Activated CD8-positive, alpha-beta T cell treated with anti-CD3 and anti-CD28 coated beads for 36 hours (primary cell): ENCODE measurements around the gene LAG3. TPM values are rescaled to one million over a fixed set of nuclear protein-coding genes. Genes with fewer than 3 reads are reported as not detected.

Source experiments
- ATAC-seq: fragments of 200-7000 bp; cut with Tn5 transposase; one replicate; pipeline ENCODE4 v1.10.0; 2021; ENCODE audit warnings: mild to moderate bottlenecking, moderate library complexity
- CTCF ChIA-PET: fragments of 350-600 bp; sonication (Branson Sonifier 250); formaldehyde crosslinking; loops from one replicate; lab custom pipeline; 2021; ENCODE audit warnings: antibody characterized with exemption; lab: Charles Lee
- POLR2A ChIA-PET: fragments of 350-600 bp; sonication (Branson Sonifier 250); formaldehyde crosslinking; loops from one replicate; lab custom pipeline; 2021; ENCODE audit warnings: antibody characterized with exemption; lab: Charles Lee
- DNase-seq: peaks from one replicate; pipeline ENCODE4 v3.0.0-alpha.2; 2020
- H3K27ac Mint-ChIP-seq: one replicate; pipeline ENCODE4 v1.8.0; 2021; ENCODE audit warnings: mild to moderate bottlenecking, mixed read lengths
- H3K27me3 Mint-ChIP-seq: one replicate; pipeline ENCODE4 v1.8.0; 2021; ENCODE audit warnings: mixed read lengths
- H3K36me3 Mint-ChIP-seq: one replicate; pipeline ENCODE4 v1.8.0; 2021; ENCODE audit warnings: low read depth, mixed read lengths
- H3K4me1 Mint-ChIP-seq: one replicate; pipeline ENCODE4 v1.8.0; 2021; ENCODE audit warnings: low read depth, mixed read lengths
- H3K4me3 Mint-ChIP-seq: one replicate; pipeline ENCODE4 v1.8.0; 2021; ENCODE audit warnings: mild to moderate bottlenecking, moderate library complexity, mixed read lengths
- H3K9me3 Mint-ChIP-seq: one replicate; pipeline ENCODE4 v1.8.0; 2021; ENCODE audit warnings: mixed read lengths
- intact Hi-C: fragments of 100-400 bp; cut with micrococcal nuclease; formaldehyde crosslinking; loops from one replicate; pipeline ENCODE4 v1.10.0; 2022
- total RNA-seq, 2 experiments: library from RNA; stranded (reverse); gene quantifications; one replicate each; pipeline ENCODE4 v1.2.3, GENCODE V29; 2021
- TF ChIP-seq, protein P1 (sequence below): fragments of 200-600 bp; IDR thresholded peaks from one replicate; pipeline ENCODE4 v1.8.0; 2022; ENCODE audit warnings: antibody characterized with exemption, mild to moderate bottlenecking

The LAG3 gene
- total RNA-seq, 2 experiments from 2014 or later: 264 to 268 TPM

DNA sequence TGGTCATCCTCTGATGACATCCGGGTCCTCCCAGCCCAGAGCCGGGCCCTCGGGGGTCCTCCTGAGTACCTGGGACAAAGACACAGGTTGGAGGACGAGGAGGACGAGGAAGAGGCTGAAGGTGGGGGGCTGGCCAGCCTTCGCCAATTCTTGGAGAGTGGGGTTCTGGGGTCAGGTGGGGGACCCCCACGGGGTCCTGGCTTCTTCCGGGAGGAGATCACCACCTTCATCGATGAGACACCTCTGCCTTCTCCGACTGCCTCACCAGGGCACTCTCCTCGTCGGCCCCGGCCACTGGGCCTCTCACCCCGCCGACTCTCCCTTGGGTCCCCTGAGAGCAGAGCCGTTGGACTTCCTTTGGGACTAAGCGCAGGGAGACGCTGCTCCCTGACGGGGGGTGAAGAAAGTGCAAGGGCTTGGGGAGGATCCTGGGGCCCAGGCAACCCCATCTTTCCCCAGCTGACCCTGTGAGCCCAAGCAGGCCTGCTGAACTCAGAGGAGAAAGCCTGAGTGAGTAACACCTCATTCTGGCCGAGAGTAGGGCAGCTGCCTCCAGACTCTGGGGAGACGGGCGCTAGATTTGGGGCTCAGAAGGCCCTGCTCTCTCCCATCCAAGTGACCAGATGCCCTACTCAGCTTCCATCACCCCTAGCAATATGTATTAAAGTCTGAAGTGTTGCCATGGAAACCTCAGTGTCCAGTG lies 54.6 kb downstream of the LAG3 start:
- Mint-ChIP-seq H3K27ac (no peak overlapping the region), H3K36me3 (no peaks in the 10 kb centered on the region), H3K4me3 (no peak overlapping the region), H3K9me3 (no peaks in the 10 kb centered on the region), H3K4me1 (peaks cover 22% of the 10 kb centered on the region), H3K27me3 (peaks cover 67% of the 10 kb centered on the region)
- intact Hi-C loops: loop anchor here (5.0 kb wide), 2 partner anchors 45 to 75 kb away; partner anchors contain the start of gene MLF2
- no peak for DNase-seq
- CTCF ChIA-PET: interaction anchor here (0.8 to 17.9 kb wide), 17 partner anchors 8 to 92 kb away, joined by 3 to 341 read pairs (median 8); partner anchors contain the start of genes CDCA3, MLF2, PTMS and TPI1
- TF ChIP-seq, protein P1, sequence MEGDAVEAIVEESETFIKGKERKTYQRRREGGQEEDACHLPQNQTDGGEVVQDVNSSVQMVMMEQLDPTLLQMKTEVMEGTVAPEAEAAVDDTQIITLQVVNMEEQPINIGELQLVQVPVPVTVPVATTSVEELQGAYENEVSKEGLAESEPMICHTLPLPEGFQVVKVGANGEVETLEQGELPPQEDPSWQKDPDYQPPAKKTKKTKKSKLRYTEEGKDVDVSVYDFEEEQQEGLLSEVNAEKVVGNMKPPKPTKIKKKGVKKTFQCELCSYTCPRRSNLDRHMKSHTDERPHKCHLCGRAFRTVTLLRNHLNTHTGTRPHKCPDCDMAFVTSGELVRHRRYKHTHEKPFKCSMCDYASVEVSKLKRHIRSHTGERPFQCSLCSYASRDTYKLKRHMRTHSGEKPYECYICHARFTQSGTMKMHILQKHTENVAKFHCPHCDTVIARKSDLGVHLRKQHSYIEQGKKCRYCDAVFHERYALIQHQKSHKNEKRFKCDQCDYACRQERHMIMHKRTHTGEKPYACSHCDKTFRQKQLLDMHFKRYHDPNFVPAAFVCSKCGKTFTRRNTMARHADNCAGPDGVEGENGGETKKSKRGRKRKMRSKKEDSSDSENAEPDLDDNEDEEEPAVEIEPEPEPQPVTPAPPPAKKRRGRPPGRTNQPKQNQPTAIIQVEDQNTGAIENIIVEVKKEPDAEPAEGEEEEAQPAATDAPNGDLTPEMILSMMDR: no peak
- ATAC-seq: no peak
- POLR2A ChIA-PET: interaction anchor here (0.8 to 2.6 kb wide), 4 partner anchors 40 to 97 kb away, joined by 3 to 16 read pairs (median 3); partner anchors contain the start of genes LAG3, MLF2 and TPI1

DNA sequence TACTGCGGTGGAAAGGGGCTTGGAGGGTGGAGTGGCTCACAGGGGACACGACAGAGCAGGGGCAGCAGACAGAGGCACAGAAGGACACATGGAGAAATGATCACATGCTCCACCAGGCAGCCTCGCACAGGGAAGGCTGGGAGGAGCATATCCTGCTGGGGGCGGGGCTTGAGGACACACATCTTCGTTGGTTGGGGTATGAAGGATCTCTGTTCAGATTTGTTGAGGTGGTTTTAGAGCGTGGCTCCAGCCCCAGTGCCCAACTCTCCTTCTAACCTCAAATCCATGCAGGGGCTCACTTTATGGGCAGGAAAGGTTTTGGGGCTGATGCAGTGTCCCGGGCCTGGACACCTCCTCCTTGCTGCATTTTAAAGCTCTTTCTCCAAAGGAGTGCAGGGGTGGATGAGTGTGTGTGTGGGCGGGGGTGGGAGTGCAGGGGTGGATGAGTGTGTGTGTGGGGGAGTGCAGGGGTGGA lies 55.2 kb downstream of the LAG3 start:
- CTCF ChIA-PET: interaction anchor here (0.6 to 17.9 kb wide), 7 partner anchors 9 to 209 kb away, joined by 3 to 341 read pairs (median 10); partner anchors contain the start of genes CDCA3, MLF2 and USP5
- peak; percentile 43 for ATAC-seq
- intact Hi-C loops: loop anchor here (5.0 kb wide), 2 partner anchors 45 to 75 kb away; partner anchors contain the start of gene MLF2

More for the DNA sequence above, 55.2 kb downstream of the LAG3 start:
- Mint-ChIP-seq H3K4me1 (peaks cover 20% of the 10 kb centered on the region), H3K36me3 (no peaks in the 10 kb centered on the region), H3K9me3 (no peaks in the 10 kb centered on the region), H3K27ac (no peak overlapping the region), H3K4me3 (peak overlapping the region; percentile 34), H3K27me3 (peaks cover 61% of the 10 kb centered on the region)
- POLR2A ChIA-PET: interaction anchor here (0.9 to 2.6 kb wide), 4 partner anchors 26 to 74 kb away, joined by 3 to 16 read pairs (median 5); partner anchors contain the start of genes LAG3, MLF2 and TPI1
- DNase-seq: peak; percentile 75
- TF ChIP-seq, protein P1: no peak

Other genes starting within 250 kb of the LAG3 start
- gene GAPDH, start 238.0 kb upstream of the LAG3 start, total RNA-seq: 1,000 to 10,000 TPM; 9,109 to 9,234 TPM
- gene IFFO1, start 216.5 kb upstream of the LAG3 start, total RNA-seq: 1 to 10 TPM; 7.8 to 8.5 TPM
- gene NOP2, start 204.2 kb upstream of the LAG3 start, total RNA-seq: 10 to 100 TPM; 87.9 to 89.4 TPM
- gene CHD4, start 165.1 kb upstream of the LAG3 start, total RNA-seq: 100 to 1,000 TPM; 273 to 277 TPM
- 1 to 10 TPM; 6.6 to 8.1 TPM for gene LPAR5, start 136.6 kb upstream of the LAG3 start, total RNA-seq
- 1 to 10 TPM; 1.3 to 2.0 TPM for gene ACRBP, start 125.1 kb upstream of the LAG3 start, total RNA-seq
- gene ING4, start 109.4 kb upstream of the LAG3 start, total RNA-seq: 10 to 100 TPM; 16.6 to 16.7 TPM
- 10 to 100 TPM; 55.2 to 56.7 TPM for gene ZNF384, start 83.1 kb upstream of the LAG3 start, total RNA-seq
- gene PIANP, start 71.7 kb upstream of the LAG3 start, total RNA-seq: not detected
- 10 to 100 TPM; 35.9 to 38.8 TPM for gene COPS7A, start 48.5 kb upstream of the LAG3 start, total RNA-seq
- gene MLF2, start 19.4 kb upstream of the LAG3 start, total RNA-seq: 100 to 1,000 TPM; 149 to 151 TPM
- 10 to 100 TPM; 78.6 TPM for gene PTMS, start 6.2 kb upstream of the LAG3 start, total RNA-seq
- 10 to 100 TPM; 11.1 to 14.1 TPM for gene CD4, start 17.0 kb downstream of the LAG3 start, total RNA-seq
- gene GPR162, start 49.3 kb downstream of the LAG3 start, total RNA-seq: 1 to 10 TPM; 2.0 to 2.1 TPM
- gene P3H3, start 55.9 kb downstream of the LAG3 start, total RNA-seq: 1 to 10 TPM; 2.1 to 2.3 TPM
- 1 to 10 TPM in 1 of 2 experiments, under 1 TPM in 1; 0.50 to 1.1 TPM for gene GNB3, start 68.4 kb downstream of the LAG3 start, total RNA-seq
- 10 to 100 TPM; 74.6 to 83.8 TPM for gene CDCA3, start 78.8 kb downstream of the LAG3 start, total RNA-seq
- gene USP5, start 79.6 kb downstream of the LAG3 start, total RNA-seq: 100 to 1,000 TPM; 109 to 112 TPM
- gene TPI1, start 95.0 kb downstream of the LAG3 start, total RNA-seq: 1,000 to 10,000 TPM; 1,714 to 1,776 TPM
- gene SPSB2, start 100.8 kb downstream of the LAG3 start, total RNA-seq: 1 to 10 TPM; 2.2 to 2.6 TPM
- 1 to 10 TPM; 4.6 to 5.3 TPM for gene LRRC23, start 132.3 kb downstream of the LAG3 start, total RNA-seq
- 100 to 1,000 TPM; 315 to 330 TPM for gene ENO2, start 142.1 kb downstream of the LAG3 start, total RNA-seq
- 10 to 100 TPM; 26.4 to 28.5 TPM for gene ATN1, start 155.4 kb downstream of the LAG3 start, total RNA-seq
- not detected for gene RNU7-1, start 171.3 kb downstream of the LAG3 start, total RNA-seq
- 100 to 1,000 TPM; 226 to 244 TPM for gene C12orf57, start 171.5 kb downstream of the LAG3 start, total RNA-seq
- 100 to 1,000 TPM; 485 to 489 TPM for gene PTPN6, start 178.8 kb downstream of the LAG3 start, total RNA-seq
- gene PHB2, start 198.1 kb downstream of the LAG3 start, total RNA-seq: 100 to 1,000 TPM; 419 to 428 TPM
- 10 to 100 TPM; 88.6 to 97.8 TPM for gene EMG1, start 198.4 kb downstream of the LAG3 start, total RNA-seq
- gene LPCAT3, start 246.0 kb downstream of the LAG3 start, total RNA-seq: 10 to 100 TPM; 17.3 to 18.1 TPM